Glutamatergic neuron (in vitro differentiated cells): ENCODE measurements around the gene WWP2. TPM values are rescaled to one million over a fixed set of nuclear protein-coding genes. Genes with fewer than 3 reads are reported as not detected.
A peak's percentile ranks its signal among the peaks of the same experiment; 100 is the strongest.
"Not testable (repeated sequence)": the region's sequence is repeated elsewhere in the genome, so short reads cannot be mapped to it uniquely, and the experiment has no call there.

Experiments
- DNase-seq: peaks from one replicate; pipeline ENCODE4 v3.0.0; 2022
- H3K27ac Mint-ChIP-seq: one replicate; pipeline ENCODE4 v1.8.0; 2020; ENCODE audit warnings: mild to moderate bottlenecking, mixed read lengths, inconsistent platforms; ENCODE audit not compliant: unreplicated experiment
- H3K27me3 Mint-ChIP-seq: one replicate; pipeline ENCODE4 v1.8.0; 2020; ENCODE audit warnings: mild to moderate bottlenecking, moderate library complexity, mixed read lengths, inconsistent platforms; ENCODE audit not compliant: unreplicated experiment
- H3K36me3 Mint-ChIP-seq: one replicate; pipeline ENCODE4 v1.8.0; 2020; ENCODE audit warnings: mild to moderate bottlenecking, mixed read lengths, inconsistent platforms; ENCODE audit not compliant: unreplicated experiment
- H3K4me1 Mint-ChIP-seq: one replicate; pipeline ENCODE4 v1.8.0; 2020; ENCODE audit warnings: mild to moderate bottlenecking, low read depth, mixed read lengths, inconsistent platforms; ENCODE audit not compliant: unreplicated experiment
- H3K4me3 Mint-ChIP-seq: one replicate; pipeline ENCODE4 v1.8.0; 2020; ENCODE audit warnings: mild to moderate bottlenecking, mixed read lengths, inconsistent platforms; ENCODE audit not compliant: unreplicated experiment
- H3K9me3 Mint-ChIP-seq: one replicate; pipeline ENCODE4 v1.8.0; 2020; ENCODE audit warnings: mild to moderate bottlenecking, moderate library complexity, mixed read lengths, inconsistent platforms; ENCODE audit not compliant: unreplicated experiment
- CTCF ChIP-seq: fragments of 200-600 bp; sonication (generic); IDR thresholded peaks from one replicate; pipeline ENCODE4 v1.5.0; 2021; ENCODE audit not compliant: partially characterized antibody, unreplicated experiment
- total RNA-seq: library from RNA; stranded (reverse); fragmentation: NEBNext Ultra II Directional; extraction: Animal tissue kit (Norgen Biotek cat#: 25700); gene quantifications from one replicate; pipeline ENCODE4 v1.2.1, GENCODE V29; 2021; ENCODE audit not compliant: unreplicated experiment

The WWP2 gene
- total RNA-seq, 1 donor from 2014 or later: 46.8 TPM

- Mint-ChIP-seq H3K4me1 (no peaks in the 10 kb centered on the region), H3K9me3 (peaks cover 3% of the 10 kb centered on the region), H3K27ac (no peak overlapping the region), H3K4me3 (no peak overlapping the region), H3K36me3 (no peaks in the 10 kb centered on the region), H3K27me3 (peaks cover 5% of the 10 kb centered on the region)
- no peak for DNase-seq
- TF ChIP-seq CTCF: no peak
Measured at GRCh38 chr16:69756705-69757104, 5.4 kb upstream of the WWP2 start.

DNA sequence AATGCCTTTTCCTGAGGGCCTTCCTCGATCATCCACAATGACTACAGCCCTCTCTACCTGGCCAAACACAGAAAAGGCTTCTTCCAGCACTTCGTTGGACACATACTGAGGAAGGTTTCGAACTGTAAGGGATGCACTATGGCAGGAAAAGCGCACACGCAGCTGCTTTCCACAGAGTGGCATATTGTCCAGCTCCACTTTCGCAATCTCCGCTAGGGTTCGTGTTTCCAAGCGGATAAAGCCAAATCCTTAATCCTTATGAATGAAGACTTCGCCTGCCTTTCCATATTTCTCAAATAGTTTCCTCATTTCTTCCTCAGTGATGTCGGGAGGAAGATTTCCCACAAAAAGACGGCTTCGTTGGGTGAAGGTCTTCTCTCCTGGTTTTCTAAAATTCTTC is 4.8 kb upstream of the WWP2 start:
- DNase-seq, H3K9me3 Mint-ChIP-seq, H3K27me3 Mint-ChIP-seq, H3K27ac Mint-ChIP-seq, H3K4me1 Mint-ChIP-seq, H3K36me3 Mint-ChIP-seq, H3K4me3 Mint-ChIP-seq: not testable (repeated sequence)

- no peaks in the 10 kb centered on the region for H3K27me3 Mint-ChIP-seq
- peak overlapping the region; percentile 89 for H3K4me3 Mint-ChIP-seq
- no peak for TF ChIP-seq CTCF
- no peak for DNase-seq
- H3K27ac Mint-ChIP-seq: peak overlapping the region; percentile 67
- H3K9me3 Mint-ChIP-seq: peaks cover 5% of the 10 kb centered on the region
- H3K4me1 Mint-ChIP-seq: peaks cover 5% of the 10 kb centered on the region
- peaks cover 7% of the 10 kb centered on the region for H3K36me3 Mint-ChIP-seq
Measured at GRCh38 chr16:69762814-69763598, 874 bp downstream of the WWP2 start.

- no peak for TF ChIP-seq CTCF
- Mint-ChIP-seq H3K4me1 (peaks cover 5% of the 10 kb centered on the region), H3K9me3 (peaks cover 5% of the 10 kb centered on the region), H3K27ac (no peak overlapping the region), H3K36me3 (peaks cover 7% of the 10 kb centered on the region), H3K4me3 (peak overlapping the region; percentile 89), H3K27me3 (no peaks in the 10 kb centered on the region)
- no peak for DNase-seq
Measured at GRCh38 chr16:69763599-69763942, 1.4 kb downstream of the WWP2 start.

- no peak for TF ChIP-seq CTCF
- H3K27me3 Mint-ChIP-seq: no peaks in the 10 kb centered on the region
Measured at GRCh38 chr16:69767459-69768229, 5.5 kb downstream of the WWP2 start.

More at GRCh38 chr16:69767459-69768229, 5.5 kb downstream of the WWP2 start:
- no peak for DNase-seq
- Mint-ChIP-seq H3K36me3 (peaks cover 7% of the 10 kb centered on the region), H3K9me3 (peaks cover 3% of the 10 kb centered on the region), H3K4me1 (peaks cover 5% of the 10 kb centered on the region), H3K27ac (no peak overlapping the region), H3K4me3 (peak overlapping the region; percentile 22)
